HepG2 (cell line): Measurements from ENCODE around the gene IQCN. TPM values are rescaled to one million over a fixed set of nuclear protein-coding genes. Genes with fewer than 3 reads are reported as not detected.

Experiments used
- ARID3A ChIP-seq: IDR thresholded peaks from 2 replicates; pipeline ENCODE4 v1.6.1; 2012; ENCODE audit warnings: low read depth, low read length, improper control_type of control experiment
- BHLHE40 ChIP-seq: IDR thresholded peaks from 2 replicates; pipeline ENCODE4 v1.6.1; 2011; ENCODE audit warnings: low read length, improper control_type of control experiment
- CREB1 ChIP-seq, 2 experiments: fragments of 450-650 bp in 1 of 2; IDR thresholded peaks; 2 replicates each; pipeline ENCODE4 v1.6.1; 2016 to 2017; ENCODE audit warnings: control low read depth in 1 of 2, mild to moderate bottlenecking in 1 of 2, missing compliant biosample characterization in 1 of 2, missing genetic modification characterization in 1 of 2
- FOSL1 ChIP-seq: sonication (generic); formaldehyde crosslinking; IDR thresholded peaks from 2 replicates; pipeline ENCODE4 v1.9.0; 2021; ENCODE audit warnings: missing genetic modification reagents, borderline replicate concordance
- GATAD2A ChIP-seq: IDR thresholded peaks from 2 replicates; pipeline ENCODE4 v1.6.1; 2016
- GMEB2 ChIP-seq: IDR thresholded peaks from 2 replicates; pipeline ENCODE4 v1.6.1; 2016; ENCODE audit warnings: missing biosample characterization, missing genetic modification reagents, low read depth
- MAF1 ChIP-seq: sonication (generic); formaldehyde crosslinking; IDR thresholded peaks from 2 replicates; pipeline ENCODE4 v1.5.0; 2020; ENCODE audit warnings: missing genetic modification reagents, borderline replicate concordance
- MAX ChIP-seq: IDR thresholded peaks from 2 replicates; pipeline ENCODE4 v1.6.1; 2012; ENCODE audit warnings: inconsistent platforms
- MXD3 ChIP-seq: IDR thresholded peaks from 2 replicates; pipeline ENCODE4 v1.6.1; 2016; ENCODE audit warnings: mild to moderate bottlenecking, missing biosample characterization, missing genetic modification reagents
- NFIC ChIP-seq: IDR thresholded peaks from 2 replicates; pipeline ENCODE4 v1.6.1; 2012; ENCODE audit warnings: mild to moderate bottlenecking, low read length, inconsistent platforms
- PAWR ChIP-seq: sonication (generic); formaldehyde crosslinking; IDR thresholded peaks from 2 replicates; pipeline ENCODE4 v1.4.0; 2020; ENCODE audit warnings: missing genetic modification reagents, mild to moderate bottlenecking, borderline replicate concordance
- PAX8 ChIP-seq: sonication (generic); formaldehyde crosslinking; IDR thresholded peaks from 2 replicates; pipeline ENCODE4 v1.8.0; 2022; ENCODE audit warnings: mild to moderate bottlenecking, missing genetic modification reagents, borderline replicate concordance
- POLR2A ChIP-seq, 2 experiments: IDR thresholded peaks; 2 replicates each; pipeline ENCODE4 v1.6.1; 2011; ENCODE audit warnings: low read depth in 2 of 2, low read length in 2 of 2, mild to moderate bottlenecking in 1 of 2, moderate library complexity in 1 of 2; ENCODE audit not compliant: insufficient read depth in 1 of 2
- RELA ChIP-seq: sonication (generic); formaldehyde crosslinking; IDR thresholded peaks from 2 replicates; pipeline ENCODE4 v1.4.0; 2020; ENCODE audit warnings: missing genetic modification reagents
- SIX4 ChIP-seq: sonication (generic); formaldehyde crosslinking; IDR thresholded peaks from 2 replicates; pipeline ENCODE4 v1.4.0; 2020; ENCODE audit warnings: missing genetic modification reagents
- SRF ChIP-seq: IDR thresholded peaks from 2 replicates; pipeline ENCODE4 v1.6.1; 2011; ENCODE audit warnings: mild to moderate bottlenecking, low read depth, low read length, moderate library complexity
- THAP8 ChIP-seq: sonication (generic); formaldehyde crosslinking; IDR thresholded peaks from 2 replicates; pipeline ENCODE4 v1.5.1; 2020; ENCODE audit warnings: missing genetic modification reagents, mild to moderate bottlenecking, borderline replicate concordance
- ZBTB38 ChIP-seq: sonication (generic); formaldehyde crosslinking; IDR thresholded peaks from 2 replicates; pipeline ENCODE4 v1.5.1; 2020; ENCODE audit warnings: mild to moderate bottlenecking, missing genetic modification reagents
- ZNF264 ChIP-seq: sonication (generic); formaldehyde crosslinking; IDR thresholded peaks from 2 replicates; pipeline ENCODE4 v1.4.0; 2020; ENCODE audit warnings: missing genetic modification reagents
- ZNF430 ChIP-seq: sonication (generic); formaldehyde crosslinking; IDR thresholded peaks from 2 replicates; pipeline ENCODE4 v1.9.0; 2021; ENCODE audit warnings: mild to moderate bottlenecking, missing genetic modification reagents
- ZSCAN12 ChIP-seq: sonication (generic); formaldehyde crosslinking; IDR thresholded peaks from 2 replicates; pipeline ENCODE4 v1.9.0; 2021; ENCODE audit warnings: mild to moderate bottlenecking, missing genetic modification reagents
- polyA plus RNA-seq, 8 experiments: library from polyadenylated mRNA; depleted of rRNA in 3 of 8; stranded (reverse) in 7 of 8; unstranded in 1 of 8; fragments of >200 nt; fragmentation: Illumina TruSeq in 4 of 8; extraction: Trizol in 4 of 8; gene quantifications; 2 replicates each; pipeline versions ENCODE4 v1.2.1 to v1.2.3, GENCODE V29; 2011 to 2016; ENCODE audit warnings: low read depth in 4 of 8, missing spikeins in 1 of 8, mixed read lengths in 1 of 8; ENCODE audit not compliant: insufficient read depth in 1 of 8
- total RNA-seq, 5 experiments: library from RNA; depleted of rRNA; stranded (reverse); fragments of >200 nt; fragmentation: Illumina TruSeq; extraction: Trizol; gene quantifications; 2 replicates each; pipeline ENCODE4 v1.2.3, GENCODE V29; 2016; ENCODE audit warnings: low read depth in 1 of 5
- TF ChIP-seq, protein P1 (sequence below): sonication (generic); formaldehyde crosslinking; IDR thresholded peaks from 2 replicates; pipeline ENCODE4 v1.4.0; 2020; ENCODE audit warnings: missing genetic modification reagents

IQCN gene
- total and polyA plus RNA-seq, 2 of the 13 experiments (the other 11 are each of a cell fraction or from before 2014, with no cell fraction given) = 0.04 to 0.18 TPM

DNA sequence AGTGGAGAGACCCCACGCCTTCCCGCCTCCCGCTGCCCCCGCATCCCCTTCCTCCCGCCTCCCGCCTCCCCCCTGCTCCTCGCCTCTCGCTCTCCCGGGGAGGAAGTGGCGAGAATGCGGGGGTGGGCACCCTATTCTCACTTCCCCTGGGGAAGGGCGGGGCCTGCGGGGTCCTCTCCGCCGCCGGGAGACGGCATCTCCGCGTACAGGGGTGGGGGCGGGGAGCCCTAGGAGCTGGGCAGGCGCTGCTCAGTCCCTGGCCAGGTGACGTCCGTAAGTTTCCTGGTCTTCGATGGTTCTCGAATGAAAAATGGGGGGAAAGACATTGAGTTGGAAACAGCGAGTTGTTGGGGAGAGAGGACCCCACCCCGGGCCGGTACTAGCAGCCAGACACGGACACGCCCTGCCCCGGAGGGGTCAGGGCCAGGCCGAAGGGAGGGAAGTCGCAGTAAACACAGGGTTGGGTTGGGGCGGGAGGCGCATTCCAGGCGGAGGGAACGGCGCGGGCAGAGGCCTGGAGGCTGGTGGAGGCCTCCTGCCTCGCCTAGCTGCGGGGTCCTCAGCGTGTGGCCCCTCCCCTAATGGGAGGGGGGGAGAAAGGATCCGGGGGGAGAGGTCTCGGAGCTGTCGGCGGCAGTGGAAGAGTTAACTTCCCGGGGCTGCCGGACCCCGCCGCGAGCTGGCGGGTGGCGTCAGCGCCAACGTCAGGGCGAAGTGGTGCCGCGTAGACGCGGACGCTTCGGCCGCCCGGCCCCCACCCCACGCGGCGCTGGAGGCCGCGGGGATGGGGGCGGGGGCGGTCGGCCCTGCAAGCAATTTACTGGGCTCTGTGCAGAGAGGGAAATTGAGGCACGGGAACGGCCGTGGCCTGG is 17.6 kb upstream of the IQCN start (continued):
- TF ChIP-seq CREB1 (IDR thresholded peaks at IDR 0.05) (0 out of 2 replicates have a peak, but pooled peaks have one; percentile 9), CREB1 (CRISPR knock-in tag; IDR thresholded peaks at IDR 0.05) (0 out of 2 replicates have a peak, but pooled peaks have one; percentile 13), MXD3 (CRISPR knock-in tag) (peak; percentile 70; the same call in 1 of the 2 replicates), MAX (peak; percentile 74), ZSCAN12 (CRISPR knock-in tag) (no peak), POLR2A (IDR thresholded peaks at IDR 0.05; ENCODE audit: insufficient read depth in 1 of 2, low read depth in 2 of 2, low read length in 2 of 2) (no peak), MAF1 (no peak), PAX8 (CRISPR knock-in tag) (peak; percentile 78; the same call in 1 of the 2 replicates), NFIC (no peak), SRF (no peak), GMEB2 (CRISPR knock-in tag) (no peak), ZNF430 (CRISPR knock-in tag) (peak; percentile 71), ZNF264 (CRISPR knock-in tag) (no peak), GATAD2A (no peak; the same call in none of the 2 replicates), ARID3A (no peak), PAWR (CRISPR knock-in tag) (no peak), SIX4 (CRISPR knock-in tag) (0 out of 2 replicates have a peak, but pooled peaks have one; percentile 24), THAP8 (CRISPR knock-in tag) (no peak), RELA (CRISPR knock-in tag) (0 out of 2 replicates have a peak, but pooled peaks have one; percentile 49), FOSL1 (CRISPR knock-in tag) (no peak), BHLHE40 (no peak), ZBTB38 (CRISPR knock-in tag) (no peak; the same call in 1 of the 2 replicates)
- TF ChIP-seq, protein P1, sequence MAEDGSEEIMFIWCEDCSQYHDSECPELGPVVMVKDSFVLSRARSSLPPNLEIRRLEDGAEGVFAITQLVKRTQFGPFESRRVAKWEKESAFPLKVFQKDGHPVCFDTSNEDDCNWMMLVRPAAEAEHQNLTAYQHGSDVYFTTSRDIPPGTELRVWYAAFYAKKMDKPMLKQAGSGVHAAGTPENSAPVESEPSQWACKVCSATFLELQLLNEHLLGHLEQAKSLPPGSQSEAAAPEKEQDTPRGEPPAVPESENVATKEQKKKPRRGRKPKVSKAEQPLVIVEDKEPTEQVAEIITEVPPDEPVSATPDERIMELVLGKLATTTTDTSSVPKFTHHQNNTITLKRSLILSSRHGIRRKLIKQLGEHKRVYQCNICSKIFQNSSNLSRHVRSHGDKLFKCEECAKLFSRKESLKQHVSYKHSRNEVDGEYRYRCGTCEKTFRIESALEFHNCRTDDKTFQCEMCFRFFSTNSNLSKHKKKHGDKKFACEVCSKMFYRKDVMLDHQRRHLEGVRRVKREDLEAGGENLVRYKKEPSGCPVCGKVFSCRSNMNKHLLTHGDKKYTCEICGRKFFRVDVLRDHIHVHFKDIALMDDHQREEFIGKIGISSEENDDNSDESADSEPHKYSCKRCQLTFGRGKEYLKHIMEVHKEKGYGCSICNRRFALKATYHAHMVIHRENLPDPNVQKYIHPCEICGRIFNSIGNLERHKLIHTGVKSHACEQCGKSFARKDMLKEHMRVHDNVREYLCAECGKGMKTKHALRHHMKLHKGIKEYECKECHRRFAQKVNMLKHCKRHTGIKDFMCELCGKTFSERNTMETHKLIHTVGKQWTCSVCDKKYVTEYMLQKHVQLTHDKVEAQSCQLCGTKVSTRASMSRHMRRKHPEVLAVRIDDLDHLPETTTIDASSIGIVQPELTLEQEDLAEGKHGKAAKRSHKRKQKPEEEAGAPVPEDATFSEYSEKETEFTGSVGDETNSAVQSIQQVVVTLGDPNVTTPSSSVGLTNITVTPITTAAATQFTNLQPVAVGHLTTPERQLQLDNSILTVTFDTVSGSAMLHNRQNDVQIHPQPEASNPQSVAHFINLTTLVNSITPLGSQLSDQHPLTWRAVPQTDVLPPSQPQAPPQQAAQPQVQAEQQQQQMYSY = no peak
